Right atrium auricular region (tissue), 2 donors: ENCODE data around the gene SMOC2. TPM values are rescaled to one million over a fixed set of nuclear protein-coding genes. Genes with fewer than 3 reads are reported as not detected.
A peak's percentile ranks its signal among the peaks of the same experiment; 100 is the strongest.

Experiments used
- DNase-seq: peaks from one replicate; pipeline ENCODE4 v3.0.0-alpha.2; 2019; ENCODE audit warnings: low spot score
- H3K27ac ChIP-seq, 2 donors: fragments of 200-600 bp; sonication (generic); 1 replicate in 1 of 2; 2 replicates in 1 of 2; pipeline ENCODE4 v1.5.1; 2016 to 2019
- H3K27me3 ChIP-seq, 2 donors: fragments of 200-600 bp; sonication (generic); one replicate each; pipeline versions ENCODE4 v1.5.1 to v1.6.0; 2017 to 2019
- H3K36me3 ChIP-seq: fragments of 200-600 bp; sonication (generic); one replicate; pipeline ENCODE4 v1.5.1; 2016
- H3K4me1 ChIP-seq, 2 donors: fragments of 200-600 bp; sonication (generic); one replicate each; pipeline versions ENCODE4 v1.5.1 to v1.6.0; 2017 to 2019
- H3K4me3 ChIP-seq, 2 donors: fragments of 200-600 bp; sonication (generic); 1 replicate in 1 of 2; 2 replicates in 1 of 2; pipeline ENCODE4 v1.5.1; 2017 to 2019; ENCODE audit warnings: mild to moderate bottlenecking in 1 of 2, moderate library complexity in 1 of 2
- H3K9me3 ChIP-seq, 2 donors: fragments of 200-600 bp; sonication (generic); one replicate each; pipeline ENCODE4 v1.5.1; 2019
- CTCF ChIP-seq, 2 donors: fragments of 200-600 bp; sonication (generic); IDR thresholded peaks; one replicate each; pipeline ENCODE4 v1.5.1; 2019; ENCODE audit warnings: antibody characterized with exemption in 2 of 2
- total RNA-seq, 2 donors: library from RNA; depleted of rRNA; stranded (reverse); fragments of >200 nt; gene quantifications; one replicate each; pipeline ENCODE4 v1.1.0, GENCODE V29; 2016

Gene SMOC2
- total RNA-seq, 2 donors from 2014 or later: 10.8 to 31.7 TPM

GRCh38 chr6:168450917-168451316 lies 9.9 kb downstream of the SMOC2 start:
- Histone ChIP-seq H3K27me3 (no peaks in the 10 kb centered on the region), H3K9me3 (no peaks in the 10 kb centered on the region), H3K4me1 (peaks cover 0 to 15% of the 10 kb centered on the region in 2 donors), H3K27ac (no peak overlapping the region), H3K4me3 (no peak overlapping the region), H3K36me3 (no peaks in the 10 kb centered on the region)
- no peak for DNase-seq
- TF ChIP-seq CTCF (IDR thresholded peaks at IDR 0.05): no peak

GRCh38 chr6:168451805-168452517 lies 11.0 kb downstream of the SMOC2 start:
- Histone ChIP-seq H3K9me3 (no peaks in the 10 kb centered on the region), H3K4me3 (no peak overlapping the region), H3K4me1 (peaks cover 0 to 15% of the 10 kb centered on the region in 2 donors), H3K36me3 (no peaks in the 10 kb centered on the region), H3K27me3 (no peaks in the 10 kb centered on the region), H3K27ac (no peak overlapping the region)
- TF ChIP-seq CTCF (IDR thresholded peaks at IDR 0.05): peak in 1 of 2 donors; percentile 55
- DNase-seq: no peak

- H3K36me3 ChIP-seq: no peaks in the 10 kb centered on the region
- H3K4me3 ChIP-seq: no peak overlapping the region
- peak overlapping the region; percentile 22 to 41 for H3K27ac ChIP-seq
- no peak for DNase-seq
- H3K4me1 ChIP-seq: peaks cover 0 to 15% of the 10 kb centered on the region in 2 donors
- no peaks in the 10 kb centered on the region for H3K9me3 ChIP-seq
- no peak for TF ChIP-seq CTCF (IDR thresholded peaks at IDR 0.05)
- no peaks in the 10 kb centered on the region for H3K27me3 ChIP-seq
Observed at GRCh38 chr6:168452685-168453377, 11.8 kb downstream of the SMOC2 start.

- H3K9me3 ChIP-seq: no peaks in the 10 kb centered on the region
- H3K4me1 ChIP-seq: peaks cover 0 to 15% of the 10 kb centered on the region in 2 donors
- TF ChIP-seq CTCF (IDR thresholded peaks at IDR 0.05): no peak
- H3K4me3 ChIP-seq: no peak overlapping the region
- no peak overlapping the region for H3K27ac ChIP-seq
- DNase-seq: no peak
- no peaks in the 10 kb centered on the region for H3K36me3 ChIP-seq
- H3K27me3 ChIP-seq: no peaks in the 10 kb centered on the region
Observed at GRCh38 chr6:168455847-168456530, 15.0 kb downstream of the SMOC2 start.

- TF ChIP-seq CTCF (IDR thresholded peaks at IDR 0.05): no peak
- H3K36me3 ChIP-seq: no peaks in the 10 kb centered on the region
- DNase-seq: no peak
- H3K4me3 ChIP-seq: no peak overlapping the region
- H3K4me1 ChIP-seq: peaks cover 0 to 11% of the 10 kb centered on the region in 2 donors
- H3K9me3 ChIP-seq: no peaks in the 10 kb centered on the region
- H3K27ac ChIP-seq: no peak overlapping the region
- H3K27me3 ChIP-seq: no peaks in the 10 kb centered on the region
Observed at GRCh38 chr6:168456907-168457652, 16.1 kb downstream of the SMOC2 start.
